ENCODE results near the gene HIGD1B.
A peak's percentile ranks its signal among the peaks of the same experiment; 100 is the strongest.

Gene HIGD1B

GRCh38 chr17:44898768-44899073 lies 51.0 kb downstream of the HIGD1B start:
- DNase-seq (ENCODE audit: extremely low read depth, low read depth) = no peak
- TF ChIP-seq CTCF (IDR thresholded peaks at IDR 0.05; ENCODE audit: low read depth, low read length) = no peak

GRCh38 chr17:44899074-44899782 lies 51.5 kb downstream of the HIGD1B start, which contains the start of gene EFTUD2:
Gene EFTUD2 (minus strand): TSS chr17:44899445. CDS start chr17:44894521, 4,924 bp downstream.
- TF ChIP-seq CTCF (IDR thresholded peaks at IDR 0.05; ENCODE audit: low read depth, low read length) = no peak
- peak; percentile 64 for DNase-seq (ENCODE audit: extremely low read depth, low read depth)
